Measurements from ENCODE around the gene ADIG.

DNA sequence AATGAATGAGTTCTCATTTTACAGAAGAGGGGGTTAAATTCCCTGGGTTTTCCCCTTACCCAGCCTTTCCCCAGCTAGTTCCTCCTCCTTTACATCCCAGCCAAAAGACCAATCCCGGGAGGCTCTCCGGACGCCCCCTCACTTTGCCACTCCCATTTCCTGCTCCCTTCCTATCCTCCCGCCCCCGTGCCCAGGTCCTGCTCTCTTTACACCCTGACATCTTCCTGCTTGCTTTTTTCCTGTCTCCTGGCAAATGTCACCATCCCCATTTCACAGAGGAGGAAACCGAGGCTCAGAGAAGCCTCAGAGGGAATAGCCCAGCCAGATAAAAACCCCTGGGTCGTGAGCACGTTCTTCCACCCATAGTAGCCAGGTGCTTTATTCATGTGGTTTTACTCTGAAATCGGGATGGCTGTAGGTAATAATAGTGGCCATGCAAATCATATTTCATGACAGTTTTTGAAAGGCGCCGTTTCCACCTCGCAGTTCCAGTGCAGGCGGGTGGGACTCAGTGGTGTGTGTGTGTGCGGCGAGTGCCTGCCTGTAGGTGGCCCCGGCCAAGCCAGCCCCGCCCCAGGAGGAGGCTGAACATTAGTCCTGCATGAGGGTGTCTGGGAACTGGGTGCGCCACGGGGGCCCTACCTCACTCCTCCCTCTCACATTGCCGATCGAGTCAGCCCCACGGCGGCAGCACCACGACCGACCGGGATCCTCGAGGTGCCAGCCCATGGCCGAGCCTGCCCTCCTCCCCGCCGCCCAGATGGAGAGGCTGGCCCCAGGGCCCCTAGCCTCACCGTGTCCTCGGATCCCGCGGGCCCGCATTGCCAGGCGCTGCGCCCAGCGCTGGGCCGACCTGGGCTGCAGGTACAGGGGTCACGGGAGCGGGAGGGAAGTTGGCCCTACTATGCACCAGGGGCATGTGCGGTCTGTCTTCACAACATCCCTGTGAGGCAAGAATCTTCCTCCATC is 20.5 kb downstream of the ADIG start, which contains the start of gene ARHGAP40:
- TF ChIP-seq, protein P1, sequence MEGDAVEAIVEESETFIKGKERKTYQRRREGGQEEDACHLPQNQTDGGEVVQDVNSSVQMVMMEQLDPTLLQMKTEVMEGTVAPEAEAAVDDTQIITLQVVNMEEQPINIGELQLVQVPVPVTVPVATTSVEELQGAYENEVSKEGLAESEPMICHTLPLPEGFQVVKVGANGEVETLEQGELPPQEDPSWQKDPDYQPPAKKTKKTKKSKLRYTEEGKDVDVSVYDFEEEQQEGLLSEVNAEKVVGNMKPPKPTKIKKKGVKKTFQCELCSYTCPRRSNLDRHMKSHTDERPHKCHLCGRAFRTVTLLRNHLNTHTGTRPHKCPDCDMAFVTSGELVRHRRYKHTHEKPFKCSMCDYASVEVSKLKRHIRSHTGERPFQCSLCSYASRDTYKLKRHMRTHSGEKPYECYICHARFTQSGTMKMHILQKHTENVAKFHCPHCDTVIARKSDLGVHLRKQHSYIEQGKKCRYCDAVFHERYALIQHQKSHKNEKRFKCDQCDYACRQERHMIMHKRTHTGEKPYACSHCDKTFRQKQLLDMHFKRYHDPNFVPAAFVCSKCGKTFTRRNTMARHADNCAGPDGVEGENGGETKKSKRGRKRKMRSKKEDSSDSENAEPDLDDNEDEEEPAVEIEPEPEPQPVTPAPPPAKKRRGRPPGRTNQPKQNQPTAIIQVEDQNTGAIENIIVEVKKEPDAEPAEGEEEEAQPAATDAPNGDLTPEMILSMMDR (IDR thresholded peaks at IDR 0.05), result no peak
- no peak for TF ChIP-seq POLR2A (IDR thresholded peaks at IDR 0.05)
